ENCODE measurements around the gene CSAD. TPM values are rescaled to one million over a fixed set of nuclear protein-coding genes. Genes with fewer than 3 reads are reported as not detected.

The CSAD gene
- polyA plus RNA-seq, 1 of the 3 experiments (the other 2 are of a cell fraction) = 32.2 TPM

GRCh38 chr12:53193040-53193439 lies 12.3 kb upstream of the CSAD start:
- H3K36me3 ChIP-seq (replicated peaks in 1 of 2; ENCODE audit: control insufficient read depth in 1 of 2, insufficient read depth in 2 of 2, low read length in 1 of 2) = peaks cover 6 to 10% of the 10 kb centered on the region in 2 experiments
- no peak for DNase-seq
- H3K4me1 ChIP-seq (ENCODE audit: control insufficient read depth in 1 of 2, insufficient read depth in 2 of 2, low read depth in 1 of 2, low read length in 1 of 2) = no peaks in the 10 kb centered on the region; a peak in 1 of 4 replicates
- H3F3A ChIP-seq (replicated peaks; ENCODE audit: insufficient read depth) = peaks cover 13% of the 10 kb centered on the region
- H4K20me1 ChIP-seq (ENCODE audit: insufficient read depth) = no peaks in the 10 kb centered on the region
- H3K27ac ChIP-seq (ENCODE audit: low read depth in 2 of 2, low read length in 1 of 2) = no peak overlapping the region
- TF ChIP-seq RCOR1 (IDR thresholded peaks at IDR 0.05; ENCODE audit: low read length) (no peak), FOSL2 (IDR thresholded peaks at IDR 0.05; ENCODE audit: borderline replicate concordance, low read depth) (no peak), CHD2 (IDR thresholded peaks at IDR 0.05; ENCODE audit: low read length, partially characterized antibody) (no peak), POLR2AphosphoS5 (IDR thresholded peaks at IDR 0.05; ENCODE audit: low read depth, low read length) (no peak; the same call in 1 of the 2 replicates), EZH2phosphoT487 (IDR thresholded peaks at IDR 0.05; ENCODE audit: borderline replicate concordance, low read depth) (no peak), CTCF (IDR thresholded peaks at IDR 0.05) (no peak), MXI1 (IDR thresholded peaks at IDR 0.05; ENCODE audit: low read depth, low read length) (no peak), ZBTB33 (IDR thresholded peaks at IDR 0.05; ENCODE audit: borderline replicate concordance, low read depth) (no peak), MEF2A (IDR thresholded peaks at IDR 0.05; ENCODE audit: borderline replicate concordance, low read depth) (no peak), GABPA (IDR thresholded peaks at IDR 0.05; ENCODE audit: low read depth) (no peak), USF2 (IDR thresholded peaks at IDR 0.05; ENCODE audit: borderline replicate concordance, low read depth, low read length) (no peak), IRF3 (IDR thresholded peaks at IDR 0.05; ENCODE audit: low read depth, low read length) (no peak), RFX5 (IDR thresholded peaks at IDR 0.05; ENCODE audit: low read length) (no peak), JUND (IDR thresholded peaks at IDR 0.05) (no peak), MAX (IDR thresholded peaks at IDR 0.05; ENCODE audit: low read depth) (no peak)
- H3K9me3 ChIP-seq = no peaks in the 10 kb centered on the region
- no peaks in the 10 kb centered on the region for H3K27me3 ChIP-seq (ENCODE audit: insufficient read depth)
- H3K79me2 ChIP-seq (ENCODE audit: insufficient read depth) = no peaks in the 10 kb centered on the region
- POLR2A ChIA-PET = interaction anchor here (0.7 kb wide), 1 partner anchor 33 kb away, joined by 4 read pairs; no protein-coding TSS in a partner anchor
- H2AFZ ChIP-seq (ENCODE audit: low read depth) = no peak overlapping the region
- H3K9me2 ChIP-seq = no peaks in the 10 kb centered on the region
- 67% methylated on average over 9 of the region's 9 CpGs for WGBS (ENCODE audit: low lambda C conversion rate)
- no peak overlapping the region for H3K4me3 ChIP-seq (ENCODE audit: low read depth in 2 of 2, low read length in 1 of 2)
- CTCF ChIA-PET = interaction anchor here (1.2 to 9.5 kb wide), 4 partner anchors 10 to 128 kb away, joined by 4 to 181 read pairs (median 74); no protein-coding TSS in a partner anchor
- H3K9ac ChIP-seq = no peak overlapping the region
- H3K4me2 ChIP-seq = no peak overlapping the region
